ENCODE data around the gene CWC27. TPM values are rescaled to one million over a fixed set of nuclear protein-coding genes. Genes with fewer than 3 reads are reported as not detected.

CWC27 gene
- total RNA-seq, 1 donor from 2014 or later: 28.9 TPM

DNA sequence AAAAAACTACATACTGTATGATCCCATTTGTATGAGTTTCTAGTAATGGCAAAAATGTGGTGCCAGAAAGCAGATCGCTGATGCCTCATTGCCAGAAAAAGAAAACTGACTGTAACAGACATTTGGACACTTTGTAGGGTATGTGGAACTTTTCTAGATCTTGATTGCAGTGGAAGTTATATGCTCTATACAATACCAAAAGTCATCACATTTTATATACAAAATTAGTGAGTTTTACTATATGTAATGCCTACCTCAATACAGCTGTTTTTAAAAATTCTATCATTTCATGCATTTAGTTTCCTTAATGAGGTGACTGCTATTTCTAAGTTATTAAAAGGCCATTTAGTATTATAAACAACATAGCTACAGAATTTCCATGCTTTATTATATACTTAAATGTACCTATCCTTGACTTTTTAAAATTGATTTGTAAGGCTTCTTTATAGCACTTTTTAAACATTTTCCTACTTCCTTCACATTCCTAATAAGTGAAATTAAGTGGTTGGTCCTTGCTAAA is 199.9 kb downstream of the CWC27 start:
- TF ChIP-seq, protein P1, sequence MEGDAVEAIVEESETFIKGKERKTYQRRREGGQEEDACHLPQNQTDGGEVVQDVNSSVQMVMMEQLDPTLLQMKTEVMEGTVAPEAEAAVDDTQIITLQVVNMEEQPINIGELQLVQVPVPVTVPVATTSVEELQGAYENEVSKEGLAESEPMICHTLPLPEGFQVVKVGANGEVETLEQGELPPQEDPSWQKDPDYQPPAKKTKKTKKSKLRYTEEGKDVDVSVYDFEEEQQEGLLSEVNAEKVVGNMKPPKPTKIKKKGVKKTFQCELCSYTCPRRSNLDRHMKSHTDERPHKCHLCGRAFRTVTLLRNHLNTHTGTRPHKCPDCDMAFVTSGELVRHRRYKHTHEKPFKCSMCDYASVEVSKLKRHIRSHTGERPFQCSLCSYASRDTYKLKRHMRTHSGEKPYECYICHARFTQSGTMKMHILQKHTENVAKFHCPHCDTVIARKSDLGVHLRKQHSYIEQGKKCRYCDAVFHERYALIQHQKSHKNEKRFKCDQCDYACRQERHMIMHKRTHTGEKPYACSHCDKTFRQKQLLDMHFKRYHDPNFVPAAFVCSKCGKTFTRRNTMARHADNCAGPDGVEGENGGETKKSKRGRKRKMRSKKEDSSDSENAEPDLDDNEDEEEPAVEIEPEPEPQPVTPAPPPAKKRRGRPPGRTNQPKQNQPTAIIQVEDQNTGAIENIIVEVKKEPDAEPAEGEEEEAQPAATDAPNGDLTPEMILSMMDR (IDR thresholded peaks at IDR 0.05): no peak
- Mint-ChIP-seq H3K4me3 (no peak overlapping the region), H3K36me3 (ENCODE audit: low read depth) (peaks cover 14% of the 10 kb centered on the region), H3K9me3 (no peaks in the 10 kb centered on the region), H3K27ac (no peak overlapping the region), H3K27me3 (no peaks in the 10 kb centered on the region), H3K4me1 (no peaks in the 10 kb centered on the region)
- ATAC-seq (ENCODE audit: low read depth) (no peak), DNase-seq (no peak)
- intact Hi-C loops (cut with micrococcal nuclease): no loop called here
- ChIA-PET POLR2A (no interaction called here), CTCF (interaction anchor here (1.1 to 1.2 kb wide), 2 partner anchors 8 to 135 kb away, joined by 3 read pairs; no protein-coding TSS in a partner anchor)

DNA sequence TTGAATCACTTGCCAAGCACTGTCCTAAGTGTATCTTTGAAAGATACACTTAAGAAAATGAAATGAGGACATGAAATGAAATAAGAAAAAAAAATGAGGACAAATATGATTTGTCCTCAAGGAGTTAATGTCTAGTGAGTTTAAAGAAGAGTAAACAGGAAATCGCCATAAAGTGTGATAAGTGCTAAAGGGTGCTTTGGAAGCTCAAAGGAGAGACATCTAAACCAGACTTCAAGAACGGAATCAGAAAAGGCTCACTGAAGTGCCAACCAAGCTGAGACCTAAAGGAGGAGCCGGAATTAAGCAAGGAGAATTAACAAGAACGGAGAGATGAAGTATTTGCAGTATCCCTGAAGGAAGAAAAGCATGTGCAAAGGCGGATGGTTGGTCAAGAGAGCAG is 200.8 kb downstream of the CWC27 start:
- ATAC-seq (ENCODE audit: low read depth): no peak
- no peak overlapping the region for H3K4me3 Mint-ChIP-seq
- POLR2A ChIA-PET: no interaction called here

GRCh38 chr5:64971513-64971912 is 202.8 kb downstream of the CWC27 start:
- no peak for ATAC-seq (ENCODE audit: low read depth)
- Mint-ChIP-seq H3K27ac (no peak overlapping the region), H3K4me3 (no peak overlapping the region), H3K27me3 (no peaks in the 10 kb centered on the region), H3K36me3 (ENCODE audit: low read depth) (peaks cover 23% of the 10 kb centered on the region), H3K4me1 (no peaks in the 10 kb centered on the region), H3K9me3 (no peaks in the 10 kb centered on the region)
- no peak for DNase-seq
- TF ChIP-seq, protein P1 (IDR thresholded peaks at IDR 0.05): no peak
- CTCF ChIA-PET: interaction anchor here (1.0 to 2.4 kb wide), 5 partner anchors 9 to 511 kb away, joined by 3 to 21 read pairs (median 4); partner anchors contain the start of gene ADAMTS6
- POLR2A ChIA-PET: interaction anchor here (0.7 kb wide), 1 partner anchor 480 kb away, joined by 3 read pairs; no protein-coding TSS in a partner anchor
- intact Hi-C loops (cut with micrococcal nuclease): loop anchor here (1.0 kb wide), 2 partner anchors 132 to 512 kb away; no protein-coding TSS in a partner anchor

More for the DNA sequence above, 200.8 kb downstream of the CWC27 start:
- Mint-ChIP-seq H3K27ac (no peak overlapping the region), H3K9me3 (no peaks in the 10 kb centered on the region), H3K4me1 (no peaks in the 10 kb centered on the region), H3K27me3 (no peaks in the 10 kb centered on the region), H3K36me3 (ENCODE audit: low read depth) (peaks cover 21% of the 10 kb centered on the region)
- TF ChIP-seq, protein P1 (IDR thresholded peaks at IDR 0.05): no peak
- intact Hi-C loops (cut with micrococcal nuclease): no loop called here
- no peak for DNase-seq
- CTCF ChIA-PET: interaction anchor here (1.1 to 1.2 kb wide), 2 partner anchors 9 to 134 kb away, joined by 3 read pairs; no protein-coding TSS in a partner anchor

DNA sequence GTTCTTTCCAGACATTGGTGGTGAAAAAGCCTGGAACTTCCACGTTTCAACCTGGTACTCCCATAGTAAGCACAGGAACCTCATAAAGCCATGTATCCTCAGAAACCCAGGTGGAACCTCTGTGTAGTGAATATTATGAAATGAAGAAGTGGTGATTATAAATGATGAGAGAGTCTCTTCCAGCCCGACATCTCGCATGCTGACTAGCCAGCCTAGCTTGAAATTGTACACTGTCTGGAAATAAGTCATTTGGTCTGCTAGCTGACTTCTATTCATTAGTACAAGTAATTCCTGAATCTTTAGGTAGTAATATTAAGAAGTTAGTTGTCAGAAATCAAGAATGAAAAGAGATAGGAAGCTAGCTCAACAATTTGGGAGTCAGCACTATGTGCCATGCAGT is 203.3 kb downstream of the CWC27 start:
- H3K9me3 Mint-ChIP-seq: no peaks in the 10 kb centered on the region
- ChIA-PET POLR2A (interaction anchor here (1.6 kb wide), 1 partner anchor 131 kb away, joined by 6 read pairs; no protein-coding TSS in a partner anchor), CTCF (interaction anchor here (1.0 to 2.4 kb wide), 5 partner anchors 9 to 510 kb away, joined by 3 to 21 read pairs (median 4); partner anchors contain the start of gene ADAMTS6)
- ATAC-seq (ENCODE audit: low read depth) (no peak), DNase-seq (no peak)
- H3K4me1 Mint-ChIP-seq: no peaks in the 10 kb centered on the region
- no peaks in the 10 kb centered on the region for H3K27me3 Mint-ChIP-seq
- TF ChIP-seq, protein P1 (IDR thresholded peaks at IDR 0.05): no peak
- H3K4me3 Mint-ChIP-seq: no peak overlapping the region
- H3K36me3 Mint-ChIP-seq (ENCODE audit: low read depth): peaks cover 25% of the 10 kb centered on the region
- no peak overlapping the region for H3K27ac Mint-ChIP-seq
- intact Hi-C loops (cut with micrococcal nuclease): loop anchor here (1.0 kb wide), 2 partner anchors 131 to 511 kb away; no protein-coding TSS in a partner anchor

- Mint-ChIP-seq H3K4me3 (no peak overlapping the region), H3K27me3 (no peaks in the 10 kb centered on the region), H3K36me3 (ENCODE audit: low read depth) (peaks cover 30% of the 10 kb centered on the region), H3K9me3 (no peaks in the 10 kb centered on the region), H3K27ac (no peak overlapping the region), H3K4me1 (no peaks in the 10 kb centered on the region)
- no peak for DNase-seq
- ChIA-PET CTCF (interaction anchor here (1.0 to 2.4 kb wide), 4 partner anchors 10 to 510 kb away, joined by 3 to 21 read pairs (median 4); partner anchors contain the start of gene ADAMTS6), POLR2A (interaction anchor here (1.6 kb wide), 1 partner anchor 130 kb away, joined by 6 read pairs; no protein-coding TSS in a partner anchor)
- no peak for ATAC-seq (ENCODE audit: low read depth)
- intact Hi-C loops (cut with micrococcal nuclease): no loop called here
- TF ChIP-seq, protein P1 (IDR thresholded peaks at IDR 0.05): no peak
Measured at GRCh38 chr5:64972591-64972990, 203.9 kb downstream of the CWC27 start.

Data from activated B cell treated with CpG ODN at 0.5 μM for 24 hours (primary cell).